RWPE1 (cell line): ENCODE measurements around the gene PPM1D.
"Not testable (repeated sequence)": the region's sequence is repeated elsewhere in the genome, so short reads cannot be mapped to it uniquely, and the experiment has no call there.

Experiments used
- CTCF ChIA-PET: fragments of 350-600 bp; sonication (Branson Sonifier 250); formaldehyde crosslinking; extraction: SDS; loops from one replicate; lab custom pipeline; 2021; lab: Yijun Ruan, JAX
- POLR2A ChIA-PET: fragments of 400-600 bp; formaldehyde crosslinking; extraction: SDS; loops from one replicate; lab custom pipeline; 2020; ENCODE audit warnings: antibody characterized with exemption; ENCODE audit not compliant: low non-redundant PET; lab: Yijun Ruan, JAX
- DNase-seq: peaks from one replicate; pipeline ENCODE4 v3.0.0; 2012; ENCODE audit warnings: low spot score
- H3K27ac ChIP-seq: fragments of 450-650 bp; 2 replicates; pipeline ENCODE4 v1.5.1; 2017
- CTCF ChIP-seq: fragments of 450-650 bp; conservative IDR thresholded peaks from 2 replicates; pipeline ENCODE4 v1.5.1; 2017; ENCODE audit warnings: low read depth, mild to moderate bottlenecking

Gene PPM1D

GRCh38 chr17:60599620-60600489 is at the start of gene PPM1D:
PPM1D (plus strand) TSS chr17:60600193; CDS start chr17:60600415, 222 bp downstream.
- ChIA-PET POLR2A (interaction anchor here (0.5 to 1.1 kb wide), 2 partner anchors 23 to 473 kb away, joined by 3 to 4 read pairs; no protein-coding TSS in a partner anchor), CTCF (interaction anchor here (0.5 to 1.0 kb wide), 2 partner anchors 21 to 74 kb away, joined by 3 read pairs; no protein-coding TSS in a partner anchor)
- peak within 1 kb of the TSS; percentile 98 for H3K27ac ChIP-seq
- peak; percentile 100 for DNase-seq
- TF ChIP-seq CTCF: no peak

GRCh38 chr17:60552255-60552654 is 47.7 kb upstream of the PPM1D start:
- POLR2A ChIA-PET, H3K27ac ChIP-seq, DNase-seq, CTCF ChIA-PET: not testable (repeated sequence)

GRCh38 chr17:60554377-60554788 is 45.6 kb upstream of the PPM1D start:
- DNase-seq: no peak
- POLR2A ChIA-PET: no interaction called here

GRCh38 chr17:60555786-60556185 is 44.2 kb upstream of the PPM1D start:
- CTCF ChIA-PET: interaction anchor here (0.5 to 1.7 kb wide), 2 partner anchors 14 to 321 kb away, joined by 3 to 5 read pairs; no protein-coding TSS in a partner anchor
- TF ChIP-seq CTCF: no peak
- POLR2A ChIA-PET: interaction anchor here (0.6 to 0.7 kb wide), 2 partner anchors 17 to 29 kb away, joined by 3 to 6 read pairs; partner anchors contain the start of gene APPBP2
- no peak overlapping the region for H3K27ac ChIP-seq
- DNase-seq: no peak

More at GRCh38 chr17:60554377-60554788, 45.6 kb upstream of the PPM1D start:
- TF ChIP-seq CTCF: no peak
- CTCF ChIA-PET: interaction anchor here (0.5 to 0.6 kb wide), 2 partner anchors 22 to 113 kb away, joined by 4 to 10 read pairs; no protein-coding TSS in a partner anchor
- H3K27ac ChIP-seq: no peak overlapping the region

- DNase-seq: no peak
- no peak overlapping the region for H3K27ac ChIP-seq
- no peak for TF ChIP-seq CTCF
- ChIA-PET CTCF (interaction anchor here (0.6 kb wide), 4 partner anchors 12 to 137 kb away, joined by 3 to 5 read pairs (median 3); no protein-coding TSS in a partner anchor), POLR2A (no interaction called here)
Measured at GRCh38 chr17:60557805-60558204, 42.2 kb upstream of the PPM1D start.

- DNase-seq: no peak
- H3K27ac ChIP-seq: no peak overlapping the region
- POLR2A ChIA-PET: no interaction called here
- no peak for TF ChIP-seq CTCF
- CTCF ChIA-PET: interaction anchor here (1.2 kb wide), 1 partner anchor 12 kb away, joined by 3 read pairs; no protein-coding TSS in a partner anchor
Measured at GRCh38 chr17:60559659-60559994, 40.4 kb upstream of the PPM1D start.
